HG03571 (cell line): Measurements from ENCODE around the gene SLC2A14.
A peak's percentile ranks its signal among the peaks of the same experiment; 100 is the strongest.
"Not testable (repeated sequence)": the region's sequence is repeated elsewhere in the genome, so short reads cannot be mapped to it uniquely, and the experiment has no call there.

ENCODE experiments used
- ATAC-seq: cut with Tn5 transposase; IDR thresholded peaks from one replicate; pipeline ENCODE4 v1.9.1; 2021; ENCODE audit not compliant: unreplicated experiment

SLC2A14 gene

DNA sequence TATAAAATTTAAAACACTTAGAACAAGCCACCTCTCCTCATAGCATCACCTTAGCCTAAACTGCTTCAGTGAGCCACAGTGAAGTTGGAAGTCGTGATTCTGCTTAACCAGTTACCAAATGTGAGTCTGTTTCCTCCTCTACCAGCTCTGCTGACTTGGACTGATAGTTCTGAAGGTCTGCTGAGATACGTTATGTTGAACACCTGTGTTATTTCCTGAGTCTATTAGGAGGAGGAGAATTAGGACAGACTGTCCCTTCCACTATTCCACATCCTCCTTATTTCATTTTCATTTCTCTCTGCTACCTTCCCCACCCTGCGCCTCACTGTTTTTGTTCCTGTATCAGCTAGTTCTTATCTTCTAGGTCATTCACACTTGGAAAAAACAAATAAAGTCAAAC is 2.4 kb downstream of the SLC2A14 start:
- ATAC-seq: no peak

DNA sequence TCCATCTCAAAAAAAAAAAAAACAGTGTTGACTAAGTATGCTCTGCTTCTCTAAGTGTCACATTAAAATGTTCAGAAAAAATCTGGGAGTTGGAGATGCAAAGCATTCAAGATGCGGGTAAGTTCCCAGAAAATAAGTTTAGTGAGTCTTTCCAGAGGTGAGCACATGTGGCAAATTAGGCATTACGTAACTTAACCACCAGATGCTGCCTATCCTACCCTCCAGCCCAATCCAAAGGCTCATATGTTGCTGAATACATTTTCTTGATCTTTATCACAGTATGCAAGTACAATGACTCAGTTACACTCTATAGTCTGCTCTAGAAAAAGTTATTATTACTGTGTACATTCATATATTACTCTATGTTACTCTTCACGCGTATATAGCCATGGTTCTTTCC is 3.6 kb downstream of the SLC2A14 start:
- ATAC-seq: no peak

DNA sequence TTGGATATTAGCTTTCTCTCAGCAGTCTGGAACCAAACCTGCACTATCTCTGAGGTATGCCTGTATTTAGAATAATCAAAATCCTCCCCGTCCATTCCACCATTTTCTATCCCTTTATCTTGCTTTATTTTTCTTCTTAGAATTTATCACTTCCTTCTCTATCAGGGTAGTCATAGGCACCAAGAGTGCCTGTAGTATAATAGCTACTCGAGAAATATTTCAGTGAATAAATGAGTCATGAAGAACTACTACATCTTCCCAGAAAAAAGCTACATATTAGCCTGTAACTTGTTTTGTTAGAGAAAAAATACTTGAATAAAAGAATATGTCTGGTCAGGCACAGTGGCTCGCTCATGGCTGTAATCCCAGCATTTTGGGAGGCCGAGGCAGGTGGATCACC is 4.3 kb downstream of the SLC2A14 start:
- ATAC-seq: no peak

- no peak for ATAC-seq
Measured at GRCh38 chr12:7864601-7865150, 8.0 kb downstream of the SLC2A14 start.

GRCh38 chr12:7862814-7863348 is 9.8 kb downstream of the SLC2A14 start:
- ATAC-seq: not testable (repeated sequence)

DNA sequence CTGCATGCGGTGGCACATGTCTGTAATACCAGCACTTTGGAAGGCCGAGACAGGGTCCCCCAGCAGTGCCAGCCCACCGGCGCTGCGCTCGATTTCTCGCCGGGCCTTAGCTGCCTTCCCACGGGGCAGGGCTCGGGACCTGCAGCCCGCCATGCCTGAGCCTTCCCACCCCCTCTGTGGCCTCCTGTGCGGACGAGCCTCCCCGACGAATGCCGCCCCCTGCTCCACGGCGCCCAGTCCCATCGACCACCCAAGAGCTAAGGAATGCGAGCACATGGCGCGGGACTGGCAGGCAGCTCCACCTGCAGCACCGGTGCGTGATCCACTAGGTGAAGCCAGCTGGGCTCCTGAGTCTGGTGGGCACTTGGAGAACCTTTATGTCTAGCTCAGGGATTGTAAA is 10.4 kb downstream of the SLC2A14 start:
- not testable (repeated sequence) for ATAC-seq

GRCh38 chr12:7859552-7859951 is 13.2 kb downstream of the SLC2A14 start:
- ATAC-seq: no peak

- no peak for ATAC-seq
Measured at GRCh38 chr12:7857971-7858370, 14.7 kb downstream of the SLC2A14 start.

- ATAC-seq: no peak
Measured at GRCh38 chr12:7856516-7856915, 16.2 kb downstream of the SLC2A14 start.

GRCh38 chr12:7853557-7853956 is 19.2 kb downstream of the SLC2A14 start:
- ATAC-seq: no peak

DNA sequence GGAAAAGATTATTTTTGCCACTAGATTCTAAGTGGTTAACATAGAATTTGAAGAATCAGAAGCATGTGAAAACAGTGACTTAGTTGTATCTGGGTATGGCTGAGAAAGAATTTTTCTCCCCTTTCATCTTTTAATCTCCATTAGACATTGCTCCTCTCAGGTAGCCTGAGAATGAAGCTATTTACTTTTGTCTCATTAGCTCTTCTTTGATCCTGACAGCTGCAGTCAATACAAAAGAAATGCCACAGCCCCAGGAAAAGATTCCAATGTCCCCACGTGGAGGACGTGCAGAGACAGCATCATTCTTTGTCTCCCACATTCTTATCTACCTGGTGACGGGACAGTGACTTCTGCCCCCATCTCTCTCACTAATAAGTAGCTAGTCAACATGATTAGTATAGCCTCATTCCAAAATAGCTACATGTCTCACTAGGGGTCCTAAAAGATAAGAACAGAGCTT is 21.1 kb downstream of the SLC2A14 start:
- ATAC-seq: not testable (repeated sequence)

DNA sequence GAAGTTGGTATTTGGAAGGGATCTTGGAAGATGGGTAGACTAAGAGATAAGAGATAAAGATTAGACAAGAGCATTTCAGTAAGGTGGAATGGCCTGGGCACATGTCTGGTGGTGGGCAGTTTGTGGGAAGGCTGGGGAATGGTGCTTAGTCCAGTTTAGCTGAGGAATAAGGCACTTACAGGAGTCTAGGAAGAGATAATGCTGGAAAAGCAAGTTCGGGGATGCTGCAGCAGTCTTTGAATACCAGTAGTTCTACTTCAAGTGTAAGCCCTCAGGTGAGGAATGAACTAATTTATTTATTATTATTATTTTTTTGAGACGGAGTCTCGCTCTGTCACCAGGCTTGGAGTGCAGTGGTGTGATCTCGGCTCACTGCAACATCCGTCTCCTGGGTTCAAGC is 22.6 kb downstream of the SLC2A14 start:
- not testable (repeated sequence) for ATAC-seq

GRCh38 chr12:7848098-7848422 is 24.7 kb downstream of the SLC2A14 start:
- ATAC-seq: not testable (repeated sequence)

GRCh38 chr12:7847226-7848097 is 25.3 kb downstream of the SLC2A14 start:
- not testable (repeated sequence) for ATAC-seq

DNA sequence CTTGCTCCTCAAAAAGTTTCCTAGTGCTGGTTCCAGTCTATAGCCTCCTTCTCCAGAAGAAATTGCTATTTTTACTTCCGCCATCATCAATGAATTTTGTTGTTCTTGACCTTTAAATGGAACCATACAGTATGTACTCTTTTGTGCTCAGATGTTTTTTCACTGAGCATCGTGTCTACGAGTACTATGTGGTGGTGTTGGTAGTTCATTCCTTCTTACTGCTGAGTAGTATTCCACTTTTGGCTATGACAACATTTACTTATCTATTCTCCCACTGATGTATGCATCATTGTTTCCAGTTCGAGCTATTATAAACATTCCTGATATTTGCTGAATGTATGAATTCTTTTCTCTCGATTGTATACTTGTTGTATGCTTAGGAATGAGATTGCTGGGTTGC is 28.6 kb downstream of the SLC2A14 start:
- no peak for ATAC-seq

GRCh38 chr12:7843583-7843982 is 29.1 kb downstream of the SLC2A14 start:
- ATAC-seq: peak; percentile 55

- ATAC-seq: not testable (repeated sequence)
Measured at GRCh38 chr12:7843149-7843548, 29.6 kb downstream of the SLC2A14 start.

DNA sequence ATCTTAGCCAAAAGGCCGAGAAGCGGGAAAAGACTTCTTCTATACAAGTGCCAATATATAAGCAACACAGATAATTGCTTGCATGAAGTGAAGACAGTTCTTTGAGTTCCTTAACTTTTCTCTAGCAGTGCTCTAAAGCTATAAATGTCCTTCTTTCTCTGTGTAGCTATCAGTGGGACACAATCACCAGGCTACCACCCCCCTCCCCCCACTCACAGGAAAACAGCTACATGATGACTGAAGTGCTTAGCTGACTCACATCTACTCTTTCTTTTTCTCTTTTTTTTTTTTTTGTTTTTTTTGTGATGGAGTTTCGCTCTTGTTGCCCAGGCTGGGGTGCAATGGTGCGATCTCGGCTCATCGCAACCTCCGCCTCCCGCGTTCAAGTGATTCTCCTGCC is 30.3 kb downstream of the SLC2A14 start:
- ATAC-seq: not testable (repeated sequence)

- not testable (repeated sequence) for ATAC-seq
Measured at GRCh38 chr12:7839848-7840247, 32.9 kb downstream of the SLC2A14 start.

GRCh38 chr12:7839226-7839625 is 33.5 kb downstream of the SLC2A14 start:
- not testable (repeated sequence) for ATAC-seq

DNA sequence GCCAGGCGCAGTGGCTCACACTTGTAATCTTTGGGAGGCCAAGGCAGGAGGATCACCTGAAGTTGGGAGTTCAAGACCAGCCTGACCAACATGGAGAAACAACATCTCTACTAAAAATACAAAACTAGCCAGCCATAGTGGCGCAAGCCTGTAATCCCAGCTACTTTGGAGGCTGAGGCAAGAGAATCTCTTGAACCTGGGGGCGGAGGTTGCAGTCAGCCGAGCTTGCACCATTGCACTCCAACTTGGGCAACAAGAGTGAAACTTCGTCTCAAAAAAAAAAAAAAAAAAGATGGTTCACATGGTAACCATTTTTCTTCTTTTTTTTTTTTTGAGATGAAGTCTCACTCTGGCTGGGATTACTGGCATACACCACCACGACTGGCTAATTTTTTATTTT is 35.3 kb downstream of the SLC2A14 start:
- no peak for ATAC-seq

DNA sequence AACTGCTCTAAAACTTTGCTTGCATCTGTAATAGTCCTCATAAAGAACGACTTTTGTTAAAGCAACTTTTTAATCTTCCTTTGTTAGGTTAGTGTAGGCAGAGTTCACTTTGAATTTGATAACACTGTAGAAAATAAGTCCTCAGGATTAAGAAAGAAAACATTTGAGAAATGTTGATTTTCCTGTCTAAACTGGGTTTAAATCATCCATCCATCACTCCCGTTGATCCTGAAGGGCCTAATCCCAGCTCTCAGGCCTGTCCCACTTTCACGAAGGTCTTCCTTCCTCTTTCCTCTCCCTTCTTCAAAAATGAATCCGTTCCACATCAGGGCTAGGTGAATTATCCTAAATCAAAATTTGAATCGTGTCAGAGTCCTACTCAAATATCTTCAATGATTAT is 36.9 kb downstream of the SLC2A14 start:
- no peak for ATAC-seq
